MM.1S (cell line): Measurements from ENCODE around the gene CD48.

Experiments
- DNase-seq: peaks from one replicate; pipeline ENCODE4 v3.0.0-alpha.2; 2015
- H2AFZ ChIP-seq: fragments of 300-600 bp; sonication (generic); 2 replicates; pipeline ENCODE4 v1.6.0; 2016; ENCODE audit warnings: antibody characterized with exemption, low read length
- H3F3A ChIP-seq: fragments of 300-600 bp; sonication (generic); 2 replicates; pipeline ENCODE4 v1.6.1; 2016; ENCODE audit warnings: mild to moderate bottlenecking, antibody characterized with exemption, low read length, moderate library complexity, mixed read lengths; ENCODE audit not compliant: insufficient read depth
- H3K27ac ChIP-seq: fragments of 300-600 bp; sonication (generic); 2 replicates; pipeline ENCODE4 v1.5.1; 2016; ENCODE audit warnings: mild to moderate bottlenecking, low read length
- H3K27me3 ChIP-seq: fragments of 300-600 bp; sonication (generic); replicated peaks from 2 replicates; pipeline ENCODE4 v1.6.0; 2016; ENCODE audit warnings: low read length; ENCODE audit not compliant: insufficient read depth
- H3K36me3 ChIP-seq: fragments of 300-600 bp; sonication (generic); replicated peaks from 2 replicates; pipeline ENCODE4 v1.6.1; 2016; ENCODE audit warnings: mild to moderate bottlenecking, low read length, mixed read lengths; ENCODE audit not compliant: insufficient read depth
- H3K4me1 ChIP-seq: fragments of 300-600 bp; sonication (generic); 2 replicates; pipeline ENCODE4 v1.6.1; 2016; ENCODE audit warnings: low read length, mixed read lengths
- H3K4me2 ChIP-seq: fragments of 300-600 bp; sonication (generic); 2 replicates; pipeline ENCODE4 v1.6.0; 2016; ENCODE audit warnings: low read depth, low read length
- H3K4me3 ChIP-seq: fragments of 300-600 bp; sonication (generic); 2 replicates; pipeline ENCODE4 v1.5.1; 2016; ENCODE audit warnings: low read length, mixed read lengths
- H3K79me2 ChIP-seq: fragments of 300-600 bp; sonication (generic); 2 replicates; pipeline ENCODE4 v1.6.1; 2016; ENCODE audit warnings: mixed run types, low read length, mixed read lengths
- H3K9ac ChIP-seq: fragments of 300-600 bp; sonication (generic); 2 replicates; pipeline ENCODE4 v1.6.1; 2016; ENCODE audit warnings: low read length, mixed read lengths
- H3K9me2 ChIP-seq: fragments of 300-600 bp; sonication (generic); replicated peaks from 2 replicates; pipeline ENCODE4 v1.6.1; 2016; ENCODE audit warnings: mild to moderate bottlenecking, low read length, mixed read lengths; ENCODE audit not compliant: insufficient read depth
- H3K9me3 ChIP-seq: fragments of 300-600 bp; sonication (generic); replicated peaks from 2 replicates; pipeline ENCODE4 v1.6.1; 2016; ENCODE audit warnings: mild to moderate bottlenecking, low read length, mixed read lengths; ENCODE audit not compliant: insufficient read depth
- H4K20me1 ChIP-seq: fragments of 300-600 bp; sonication (generic); 2 replicates; pipeline ENCODE4 v1.6.1; 2016; ENCODE audit warnings: mild to moderate bottlenecking, low read length, moderate library complexity, mixed read lengths; ENCODE audit not compliant: insufficient read depth
- CTCF ChIP-seq: fragments of 300-600 bp; sonication (generic); IDR thresholded peaks from 2 replicates; pipeline ENCODE4 v1.5.1; 2016; ENCODE audit warnings: antibody characterized with exemption, low read length, mixed read lengths
- EZH2 ChIP-seq: fragments of 300-600 bp; sonication (generic); optimal IDR thresholded peaks from 2 replicates; pipeline ENCODE3; 2017; ENCODE audit warnings: low read depth, mild to moderate bottlenecking, antibody characterized with exemption, low read length, mixed read lengths
- EZH2phosphoT487 ChIP-seq: fragments of 300-600 bp; sonication (generic); IDR thresholded peaks from 2 replicates; pipeline ENCODE4 v1.6.1; 2018; ENCODE audit warnings: antibody characterized with exemption, low read length

The CD48 gene

GRCh38 chr1:160682983-160683865, 28.4 kb downstream of the CD48 start:
- Histone ChIP-seq H2AFZ (no peak overlapping the region), H3K4me2 (peak overlapping the region; percentile 31), H3K27ac (peak overlapping the region; percentile 35; the same call in 1 of the 2 replicates), H3K9me2 (no peaks in the 10 kb centered on the region), H3F3A (peaks cover 78% of the 10 kb centered on the region), H3K9ac (no peak overlapping the region), H4K20me1 (peaks cover 44% of the 10 kb centered on the region), H3K36me3 (peaks cover 33% of the 10 kb centered on the region), H3K27me3 (no peaks in the 10 kb centered on the region), H3K79me2 (peaks cover 97% of the 10 kb centered on the region), H3K9me3 (no peaks in the 10 kb centered on the region), H3K4me3 (no peak overlapping the region), H3K4me1 (peaks cover 62% of the 10 kb centered on the region)
- peak; percentile 53 for DNase-seq
- TF ChIP-seq EZH2 (no peak), EZH2phosphoT487 (no peak), CTCF (no peak)

DNA sequence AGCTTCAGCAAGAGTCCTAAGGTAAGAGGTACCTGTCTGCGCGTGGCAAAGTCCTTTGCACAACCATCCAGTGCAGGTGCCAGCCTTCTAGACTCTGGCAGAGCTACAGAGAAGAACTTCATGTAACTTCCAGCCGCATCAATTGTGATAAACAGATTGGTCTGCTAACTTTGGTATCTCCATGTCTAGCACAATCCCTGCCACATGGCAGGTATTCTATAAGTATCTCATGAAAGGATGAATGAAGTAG, 29.8 kb downstream of the CD48 start:
- DNase-seq: no peak
- Histone ChIP-seq H2AFZ (no peak overlapping the region), H3K27me3 (no peaks in the 10 kb centered on the region), H3K36me3 (peaks cover 30% of the 10 kb centered on the region), H3K9ac (no peak overlapping the region), H4K20me1 (peaks cover 44% of the 10 kb centered on the region), H3K4me1 (peaks cover 74% of the 10 kb centered on the region), H3K4me2 (peak overlapping the region; percentile 12; the same call in 1 of the 2 replicates), H3K9me3 (no peaks in the 10 kb centered on the region), H3K9me2 (no peaks in the 10 kb centered on the region), H3K79me2 (peaks cover 98% of the 10 kb centered on the region), H3F3A (peaks cover 89% of the 10 kb centered on the region), H3K27ac (peak overlapping the region; percentile 8; the same call in 1 of the 2 replicates), H3K4me3 (no peak overlapping the region)
- no peak for TF ChIP-seq EZH2
- no peak for TF ChIP-seq EZH2phosphoT487
- TF ChIP-seq CTCF: no peak

DNA sequence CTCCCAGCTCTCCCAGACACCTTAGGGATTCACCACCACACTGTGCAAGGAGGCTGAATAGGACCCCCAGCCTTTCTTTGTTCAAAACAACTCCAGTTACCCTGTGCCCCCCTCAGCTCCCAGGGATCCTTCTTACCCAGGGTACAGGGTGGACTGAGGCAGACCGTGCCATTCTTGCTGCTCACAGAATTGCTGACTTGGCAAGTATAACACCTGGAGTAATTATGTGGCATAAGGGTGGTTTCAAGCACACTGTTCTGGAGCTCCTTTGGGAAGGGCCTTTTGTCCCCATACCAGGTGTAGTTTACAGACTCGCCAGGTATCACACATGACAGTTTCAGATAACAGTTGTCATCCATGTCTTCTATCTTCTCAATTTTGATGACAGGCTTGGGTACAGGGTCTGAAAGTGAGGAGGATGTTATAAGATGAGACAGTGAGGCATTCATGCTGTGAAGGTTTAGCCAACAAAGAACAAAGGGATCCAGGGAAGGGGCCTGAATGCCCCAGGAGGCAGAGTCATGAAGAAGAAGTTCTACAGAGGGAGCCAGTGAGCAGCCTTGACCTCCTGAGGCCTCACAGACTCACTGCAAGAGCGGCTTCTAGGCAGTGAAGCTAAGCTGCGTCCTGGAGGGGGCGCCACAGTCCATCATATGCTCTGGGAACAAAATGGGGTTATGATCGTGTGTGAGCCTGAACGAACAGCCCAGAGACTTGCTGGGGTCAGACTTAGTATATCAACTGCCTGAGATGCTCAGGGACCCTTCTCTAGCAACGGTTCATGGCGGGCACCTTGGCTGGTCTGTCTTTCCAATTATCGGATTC, 30.3 kb downstream of the CD48 start:
- no peak overlapping the region for H2AFZ ChIP-seq
- peaks cover 92% of the 10 kb centered on the region for H3F3A ChIP-seq
- H3K79me2 ChIP-seq: peaks cover 96% of the 10 kb centered on the region
- TF ChIP-seq EZH2: no peak
- peak; percentile 100 for TF ChIP-seq CTCF
- TF ChIP-seq EZH2phosphoT487: no peak
- H3K9me3 ChIP-seq: no peaks in the 10 kb centered on the region
- no peaks in the 10 kb centered on the region for H3K27me3 ChIP-seq
- H3K4me2 ChIP-seq: peak overlapping the region; percentile 12; the same call in 1 of the 2 replicates
- H3K4me3 ChIP-seq: no peak overlapping the region
- H4K20me1 ChIP-seq: peaks cover 44% of the 10 kb centered on the region
- H3K9ac ChIP-seq: no peak overlapping the region
- no peaks in the 10 kb centered on the region for H3K9me2 ChIP-seq
- DNase-seq: peak; percentile 96
- H3K4me1 ChIP-seq: peaks cover 75% of the 10 kb centered on the region
- H3K27ac ChIP-seq: peak overlapping the region; percentile 31; the same call in 1 of the 2 replicates
- H3K36me3 ChIP-seq: peaks cover 30% of the 10 kb centered on the region
